GM23338 (cell line): Measurements from ENCODE around the gene NHSL1. TPM values are rescaled to one million over a fixed set of nuclear protein-coding genes. Genes with fewer than 3 reads are reported as not detected.

ENCODE experiments used
- ATAC-seq: fragments of 200-7000 bp; cut with Tn5 transposase; 3 replicates; pipeline ENCODE4 v1.9.1; 2020
- DNase-seq: peaks from one replicate; pipeline ENCODE4 v3.0.0-alpha.2; 2015; ENCODE audit warnings: low spot score
- H2AFZ ChIP-seq: fragments of 200-600 bp; sonication (generic); 2 replicates; pipeline ENCODE4 v1.8.0; 2016; ENCODE audit warnings: antibody characterized with exemption, mild to moderate bottlenecking, moderate library complexity
- H3F3A ChIP-seq: fragments of 200-600 bp; sonication (generic); replicated peaks from 2 replicates; pipeline ENCODE4 v1.8.0; 2017; ENCODE audit warnings: antibody characterized with exemption, mixed run types, low read depth
- H3K27ac ChIP-seq: fragments of 200-600 bp; sonication (generic); 2 replicates; pipeline ENCODE4 v1.6.1; 2016; ENCODE audit warnings: low read depth
- H3K27me3 ChIP-seq: fragments of 200-600 bp; sonication (generic); 2 replicates; pipeline ENCODE4 v1.8.0; 2016; ENCODE audit warnings: mild to moderate bottlenecking, mixed run types, moderate library complexity; ENCODE audit not compliant: insufficient read depth
- H3K36me3 ChIP-seq: fragments of 200-600 bp; sonication (generic); 2 replicates; pipeline ENCODE4 v1.8.0; 2016; ENCODE audit warnings: mild to moderate bottlenecking; ENCODE audit not compliant: insufficient read depth
- H3K4me1 ChIP-seq: fragments of 200-600 bp; sonication (generic); 2 replicates; pipeline ENCODE4 v1.8.0; 2016; ENCODE audit warnings: mild to moderate bottlenecking, moderate library complexity; ENCODE audit not compliant: insufficient read depth
- H3K4me2 ChIP-seq: fragments of 200-600 bp; sonication (generic); 2 replicates; pipeline ENCODE4 v1.7.1; 2017; ENCODE audit warnings: mixed run types
- H3K4me3 ChIP-seq: fragments of 200-600 bp; sonication (generic); 2 replicates; pipeline ENCODE4 v1.6.1; 2016; ENCODE audit warnings: mixed run types
- H3K79me2 ChIP-seq: fragments of 200-600 bp; sonication (generic); replicated peaks from 2 replicates; pipeline ENCODE4 v1.8.0; 2017; ENCODE audit warnings: mild to moderate bottlenecking; ENCODE audit not compliant: insufficient read depth
- H3K9me2 ChIP-seq: fragments of 200-600 bp; sonication (generic); 2 replicates; pipeline ENCODE4 v1.8.0; 2017; ENCODE audit not compliant: insufficient read depth
- H4K20me1 ChIP-seq: fragments of 200-600 bp; sonication (generic); replicated peaks from 2 replicates; pipeline ENCODE4 v1.8.0; 2017; ENCODE audit warnings: mild to moderate bottlenecking; ENCODE audit not compliant: insufficient read depth
- H3K27ac Mint-ChIP-seq: 2 replicates; pipeline ENCODE4 v1.8.0; 2020; ENCODE audit warnings: inconsistent platforms, mild to moderate bottlenecking, moderate library complexity, mixed read lengths
- H3K27me3 Mint-ChIP-seq: 3 replicates; pipeline ENCODE4 v1.8.0; 2022; ENCODE audit warnings: low read depth, mild to moderate bottlenecking, moderate library complexity, mixed read lengths, inconsistent platforms; ENCODE audit not compliant: insufficient read depth, poor library complexity
- H3K36me3 Mint-ChIP-seq: 3 replicates; pipeline ENCODE4 v1.8.0; 2021; ENCODE audit warnings: low read depth, mild to moderate bottlenecking, inconsistent platforms, moderate library complexity, mixed read lengths
- H3K4me1 Mint-ChIP-seq: 3 replicates; pipeline ENCODE4 v1.8.0; 2020; ENCODE audit warnings: mild to moderate bottlenecking, inconsistent platforms, mixed read lengths
- H3K4me3 Mint-ChIP-seq: 3 replicates; pipeline ENCODE4 v1.8.0; 2021; ENCODE audit warnings: moderate library complexity, mild to moderate bottlenecking, inconsistent platforms, mixed read lengths
- H3K9me3 Mint-ChIP-seq: 3 replicates; pipeline ENCODE4 v1.8.0; 2020; ENCODE audit warnings: moderate library complexity, mild to moderate bottlenecking, inconsistent platforms, mixed read lengths
- CREB1 ChIP-seq: fragments of 250-450 bp; sonication (Bioruptor Pico); IDR thresholded peaks from 2 replicates; pipeline ENCODE4 v1.5.0; 2020; ENCODE audit warnings: low read depth, mild to moderate bottlenecking, moderate library complexity
- CTCF ChIP-seq, 2 experiments: fragments of 200-600 bp in 1 of 2; sonication (generic) in 1 of 2; conservative IDR thresholded peaks; 2 replicates each; pipeline versions ENCODE4 v1.5.1 to v1.6.1; 2016 to 2017; ENCODE audit warnings: antibody characterized with exemption in 2 of 2, low read depth in 2 of 2, mild to moderate bottlenecking in 2 of 2, moderate library complexity in 1 of 2
- ETS1 ChIP-seq: IDR thresholded peaks from 2 replicates; pipeline ENCODE4 v1.6.1; 2016; ENCODE audit warnings: antibody characterized with exemption
- EZH2 ChIP-seq: fragments of 200-600 bp; sonication (generic); IDR thresholded peaks from one replicate; pipeline ENCODE4 v1.8.0; 2017; ENCODE audit warnings: antibody characterized with exemption, mild to moderate bottlenecking, low read depth; ENCODE audit not compliant: unreplicated experiment
- EZH2phosphoT487 ChIP-seq: fragments of 200-600 bp; sonication (generic); IDR thresholded peaks from one replicate; pipeline ENCODE4 v1.8.1; 2018; ENCODE audit warnings: antibody characterized with exemption; ENCODE audit not compliant: unreplicated experiment
- JUNB ChIP-seq: IDR thresholded peaks from one replicate; pipeline ENCODE4 v1.6.1; 2016; ENCODE audit warnings: antibody characterized with exemption; ENCODE audit not compliant: unreplicated experiment
- NANOG ChIP-seq: IDR thresholded peaks from 2 replicates; pipeline ENCODE4 v1.6.1; 2016; ENCODE audit warnings: antibody characterized with exemption, borderline replicate concordance
- POLR2AphosphoS5 ChIP-seq: IDR thresholded peaks from 2 replicates; pipeline ENCODE4 v1.6.1; 2016; ENCODE audit warnings: antibody characterized with exemption, low read depth
- STAT1 ChIP-seq: IDR thresholded peaks from one replicate; pipeline ENCODE4 v1.6.1; 2016; ENCODE audit warnings: antibody characterized with exemption; ENCODE audit not compliant: unreplicated experiment
- ZNF114 ChIP-seq: fragments of 250-450 bp; sonication (Bioruptor Pico); IDR thresholded peaks from 2 replicates; pipeline ENCODE4 v1.5.0; 2020; ENCODE audit warnings: mild to moderate bottlenecking, moderate library complexity
- ZNF331 ChIP-seq: fragments of 250-450 bp; sonication (Bioruptor Pico); IDR thresholded peaks from 2 replicates; pipeline ENCODE4 v1.5.0; 2020; ENCODE audit warnings: low read depth, mild to moderate bottlenecking, moderate library complexity
- ZNF462 ChIP-seq: fragments of 250-450 bp; sonication (Bioruptor Pico); IDR thresholded peaks from 2 replicates; pipeline ENCODE4 v1.5.0; 2020; ENCODE audit warnings: mild to moderate bottlenecking, moderate library complexity
- polyA plus RNA-seq: library from polyadenylated mRNA; unstranded; fragments of >200 nt; fragmentation: Nextera tagmentation; extraction: Ambion mirVana; gene quantifications from 2 replicates; pipeline ENCODE4 v1.2.1, GENCODE V29; 2016
- total RNA-seq: library from RNA; depleted of rRNA; stranded (reverse); fragments of >200 nt; shearing (Covaris generic); gene quantifications from 2 replicates; pipeline ENCODE4 v1.2.3, GENCODE V29; 2014
- TF ChIP-seq, protein P1 (sequence below): IDR thresholded peaks from one replicate; pipeline ENCODE4 v1.6.1; 2018; ENCODE audit warnings: antibody characterized with exemption; ENCODE audit not compliant: unreplicated experiment

NHSL1 gene
- total and polyA plus RNA-seq, 2 experiments from 2014 or later, result 11.2 to 24.5 TPM

GRCh38 chr6:138432063-138432356, 67.3 kb downstream of the NHSL1 start:
- Mint-ChIP-seq H3K4me1 (peaks cover 19% of the 10 kb centered on the region), H3K27me3 (peaks cover 2% of the 10 kb centered on the region), H3K4me3 (no peak overlapping the region), H3K36me3 (peaks cover 8% of the 10 kb centered on the region; the same call in 1 of the 3 replicates), H3K9me3 (no peaks in the 10 kb centered on the region), H3K27ac (no peak overlapping the region)
- ATAC-seq, result no peak
- Histone ChIP-seq H3K9me2 (no peaks in the 10 kb centered on the region; the same call in 1 of the 2 replicates), H3K4me3 (no peak overlapping the region), H2AFZ (no peak overlapping the region), H3F3A (0 out of 2 replicates have a peak, but pooled peaks cover 7% of the 10 kb centered on the region), H3K27me3 (no peaks in the 10 kb centered on the region), H3K79me2 (no peaks in the 10 kb centered on the region), H3K27ac (no peak overlapping the region), H4K20me1 (no peaks in the 10 kb centered on the region), H3K4me2 (no peak overlapping the region), H3K36me3 (no peaks in the 10 kb centered on the region), H3K4me1 (no peaks in the 10 kb centered on the region)
- TF ChIP-seq CREB1 (no peak), NANOG (no peak), ZNF331 (no peak), POLR2AphosphoS5 (no peak), ETS1 (no peak), STAT1 (no peak), JUNB (no peak), EZH2phosphoT487 (no peak), CTCF (conservative IDR thresholded peaks at IDR 0.05; ENCODE audit: low read depth in 2 of 2) (no peak), EZH2 (no peak), ZNF114 (CRISPR knock-in tag) (no peak), ZNF462 (CRISPR knock-in tag) (no peak)
- TF ChIP-seq, protein P1, sequence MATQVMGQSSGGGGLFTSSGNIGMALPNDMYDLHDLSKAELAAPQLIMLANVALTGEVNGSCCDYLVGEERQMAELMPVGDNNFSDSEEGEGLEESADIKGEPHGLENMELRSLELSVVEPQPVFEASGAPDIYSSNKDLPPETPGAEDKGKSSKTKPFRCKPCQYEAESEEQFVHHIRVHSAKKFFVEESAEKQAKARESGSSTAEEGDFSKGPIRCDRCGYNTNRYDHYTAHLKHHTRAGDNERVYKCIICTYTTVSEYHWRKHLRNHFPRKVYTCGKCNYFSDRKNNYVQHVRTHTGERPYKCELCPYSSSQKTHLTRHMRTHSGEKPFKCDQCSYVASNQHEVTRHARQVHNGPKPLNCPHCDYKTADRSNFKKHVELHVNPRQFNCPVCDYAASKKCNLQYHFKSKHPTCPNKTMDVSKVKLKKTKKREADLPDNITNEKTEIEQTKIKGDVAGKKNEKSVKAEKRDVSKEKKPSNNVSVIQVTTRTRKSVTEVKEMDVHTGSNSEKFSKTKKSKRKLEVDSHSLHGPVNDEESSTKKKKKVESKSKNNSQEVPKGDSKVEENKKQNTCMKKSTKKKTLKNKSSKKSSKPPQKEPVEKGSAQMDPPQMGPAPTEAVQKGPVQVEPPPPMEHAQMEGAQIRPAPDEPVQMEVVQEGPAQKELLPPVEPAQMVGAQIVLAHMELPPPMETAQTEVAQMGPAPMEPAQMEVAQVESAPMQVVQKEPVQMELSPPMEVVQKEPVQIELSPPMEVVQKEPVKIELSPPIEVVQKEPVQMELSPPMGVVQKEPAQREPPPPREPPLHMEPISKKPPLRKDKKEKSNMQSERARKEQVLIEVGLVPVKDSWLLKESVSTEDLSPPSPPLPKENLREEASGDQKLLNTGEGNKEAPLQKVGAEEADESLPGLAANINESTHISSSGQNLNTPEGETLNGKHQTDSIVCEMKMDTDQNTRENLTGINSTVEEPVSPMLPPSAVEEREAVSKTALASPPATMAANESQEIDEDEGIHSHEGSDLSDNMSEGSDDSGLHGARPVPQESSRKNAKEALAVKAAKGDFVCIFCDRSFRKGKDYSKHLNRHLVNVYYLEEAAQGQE, result no peak
- no peak for DNase-seq
